ENCODE results near the gene RASA3.

GRCh38 chr13:114027046-114027715 lies 105.2 kb downstream of the RASA3 start:
- TF ChIP-seq, protein P1, sequence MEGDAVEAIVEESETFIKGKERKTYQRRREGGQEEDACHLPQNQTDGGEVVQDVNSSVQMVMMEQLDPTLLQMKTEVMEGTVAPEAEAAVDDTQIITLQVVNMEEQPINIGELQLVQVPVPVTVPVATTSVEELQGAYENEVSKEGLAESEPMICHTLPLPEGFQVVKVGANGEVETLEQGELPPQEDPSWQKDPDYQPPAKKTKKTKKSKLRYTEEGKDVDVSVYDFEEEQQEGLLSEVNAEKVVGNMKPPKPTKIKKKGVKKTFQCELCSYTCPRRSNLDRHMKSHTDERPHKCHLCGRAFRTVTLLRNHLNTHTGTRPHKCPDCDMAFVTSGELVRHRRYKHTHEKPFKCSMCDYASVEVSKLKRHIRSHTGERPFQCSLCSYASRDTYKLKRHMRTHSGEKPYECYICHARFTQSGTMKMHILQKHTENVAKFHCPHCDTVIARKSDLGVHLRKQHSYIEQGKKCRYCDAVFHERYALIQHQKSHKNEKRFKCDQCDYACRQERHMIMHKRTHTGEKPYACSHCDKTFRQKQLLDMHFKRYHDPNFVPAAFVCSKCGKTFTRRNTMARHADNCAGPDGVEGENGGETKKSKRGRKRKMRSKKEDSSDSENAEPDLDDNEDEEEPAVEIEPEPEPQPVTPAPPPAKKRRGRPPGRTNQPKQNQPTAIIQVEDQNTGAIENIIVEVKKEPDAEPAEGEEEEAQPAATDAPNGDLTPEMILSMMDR (IDR thresholded peaks at IDR 0.05; ENCODE audit: insufficient read depth, low read depth, low read length) = no peak
- TF ChIP-seq EZH2 (IDR thresholded peaks at IDR 0.05; ENCODE audit: insufficient read depth, low read length) = no peak

Measured in astrocyte (in vitro differentiated cells and primary cell).